Epithelial cell of esophagus (primary cell): ENCODE measurements around the gene ALKBH6.

Experiments
- DNase-seq: peaks from one replicate; pipeline ENCODE4 v3.0.0; 2010; ENCODE audit warnings: low read depth
- H3K4me3 ChIP-seq: 2 replicates; pipeline ENCODE4 v1.5.1; 2011; ENCODE audit warnings: mild to moderate bottlenecking, low read length, control low read depth
- TF ChIP-seq, protein P1 (sequence below): IDR thresholded peaks from 2 replicates; pipeline ENCODE4 v1.5.1; 2011; ENCODE audit warnings: low read depth, mild to moderate bottlenecking, low read length, control low read depth, inconsistent platforms; ENCODE audit not compliant: insufficient read depth; ENCODE audit errors: missing control alignments

Gene ALKBH6

DNA sequence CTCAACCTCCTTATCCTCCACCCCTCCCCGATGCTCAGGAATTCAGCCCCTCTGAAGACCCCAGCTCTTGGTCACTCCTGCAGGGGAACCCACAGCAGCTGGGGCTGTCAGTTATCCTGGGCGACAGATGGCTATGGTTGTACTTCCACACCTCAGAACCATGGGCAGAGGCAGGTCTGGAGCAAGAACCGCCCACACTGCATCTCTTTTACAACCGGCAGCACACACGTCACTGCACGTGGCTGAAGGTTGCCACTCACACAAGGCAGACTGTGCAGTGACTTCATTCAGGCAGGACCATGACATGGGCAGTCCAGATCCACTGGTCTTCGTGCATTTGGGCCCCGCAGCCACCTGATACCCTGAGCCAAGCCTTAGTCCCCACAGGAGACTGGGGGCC is 40.5 kb downstream of the ALKBH6 start:
- no peak for DNase-seq
- TF ChIP-seq, protein P1, sequence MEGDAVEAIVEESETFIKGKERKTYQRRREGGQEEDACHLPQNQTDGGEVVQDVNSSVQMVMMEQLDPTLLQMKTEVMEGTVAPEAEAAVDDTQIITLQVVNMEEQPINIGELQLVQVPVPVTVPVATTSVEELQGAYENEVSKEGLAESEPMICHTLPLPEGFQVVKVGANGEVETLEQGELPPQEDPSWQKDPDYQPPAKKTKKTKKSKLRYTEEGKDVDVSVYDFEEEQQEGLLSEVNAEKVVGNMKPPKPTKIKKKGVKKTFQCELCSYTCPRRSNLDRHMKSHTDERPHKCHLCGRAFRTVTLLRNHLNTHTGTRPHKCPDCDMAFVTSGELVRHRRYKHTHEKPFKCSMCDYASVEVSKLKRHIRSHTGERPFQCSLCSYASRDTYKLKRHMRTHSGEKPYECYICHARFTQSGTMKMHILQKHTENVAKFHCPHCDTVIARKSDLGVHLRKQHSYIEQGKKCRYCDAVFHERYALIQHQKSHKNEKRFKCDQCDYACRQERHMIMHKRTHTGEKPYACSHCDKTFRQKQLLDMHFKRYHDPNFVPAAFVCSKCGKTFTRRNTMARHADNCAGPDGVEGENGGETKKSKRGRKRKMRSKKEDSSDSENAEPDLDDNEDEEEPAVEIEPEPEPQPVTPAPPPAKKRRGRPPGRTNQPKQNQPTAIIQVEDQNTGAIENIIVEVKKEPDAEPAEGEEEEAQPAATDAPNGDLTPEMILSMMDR = no peak
- H3K4me3 ChIP-seq = no peak overlapping the region

GRCh38 chr19:35966771-35967170 is 47.2 kb downstream of the ALKBH6 start:
- no peak overlapping the region for H3K4me3 ChIP-seq
- TF ChIP-seq, protein P1 = no peak
- DNase-seq = no peak

DNA sequence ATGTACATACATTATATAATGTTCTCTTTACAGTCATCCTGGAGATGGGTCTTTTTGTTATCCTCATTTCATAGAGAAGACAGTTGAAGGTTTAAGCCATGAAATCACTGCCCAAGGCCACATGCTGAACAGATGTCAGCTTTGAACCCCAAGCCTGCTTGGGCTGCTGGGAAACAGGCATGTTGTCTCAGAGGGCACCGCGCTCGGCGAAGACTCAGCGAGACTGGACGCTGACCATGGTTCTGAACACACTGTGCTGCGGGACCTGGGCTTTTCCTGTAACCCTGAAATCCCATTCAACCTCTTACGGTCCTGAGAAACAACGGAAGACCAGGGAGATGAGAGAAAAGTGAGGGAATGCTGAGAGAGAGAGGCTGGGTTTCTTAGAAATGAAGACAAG is 50.5 kb downstream of the ALKBH6 start:
- H3K4me3 ChIP-seq = no peak overlapping the region
- TF ChIP-seq, protein P1 = no peak
- peak; percentile 71 for DNase-seq

DNA sequence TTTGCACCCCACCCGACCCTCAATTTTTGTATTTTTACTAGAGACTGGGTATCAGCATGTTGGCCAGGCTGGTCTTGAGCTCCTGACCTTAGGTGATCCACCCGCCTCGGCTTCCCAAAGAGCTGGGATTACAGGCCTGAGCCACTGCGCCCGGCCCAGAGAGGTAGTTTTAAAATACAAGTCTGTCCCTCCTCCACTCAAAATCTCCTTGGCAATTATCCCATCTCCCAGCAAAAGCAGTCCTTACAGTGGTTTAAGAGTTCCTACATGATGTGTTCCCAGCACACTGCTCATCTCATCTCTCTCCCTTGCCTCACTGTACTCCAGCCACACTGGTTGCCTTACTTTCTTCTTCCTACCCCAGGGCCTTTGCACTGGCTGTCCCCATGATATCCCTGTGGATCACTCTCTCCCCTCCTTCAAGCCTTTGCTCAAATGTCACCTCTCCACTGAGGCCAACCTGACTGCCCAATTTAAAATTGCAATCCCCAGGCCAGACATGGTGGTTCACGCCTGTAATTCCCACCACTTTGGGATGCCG is 53.5 kb downstream of the ALKBH6 start:
- DNase-seq = no peak
- no peak overlapping the region for H3K4me3 ChIP-seq
- TF ChIP-seq, protein P1 = no peak

GRCh38 chr19:35959968-35960320 is 54.1 kb downstream of the ALKBH6 start:
- no peak overlapping the region for H3K4me3 ChIP-seq
- no peak for DNase-seq
- TF ChIP-seq, protein P1 = no peak
